Measurements from ENCODE around the gene IFNA10.
"Not testable (repeated sequence)": the region's sequence is repeated elsewhere in the genome, so short reads cannot be mapped to it uniquely, and the experiment has no call there.

IFNA10 gene

DNA sequence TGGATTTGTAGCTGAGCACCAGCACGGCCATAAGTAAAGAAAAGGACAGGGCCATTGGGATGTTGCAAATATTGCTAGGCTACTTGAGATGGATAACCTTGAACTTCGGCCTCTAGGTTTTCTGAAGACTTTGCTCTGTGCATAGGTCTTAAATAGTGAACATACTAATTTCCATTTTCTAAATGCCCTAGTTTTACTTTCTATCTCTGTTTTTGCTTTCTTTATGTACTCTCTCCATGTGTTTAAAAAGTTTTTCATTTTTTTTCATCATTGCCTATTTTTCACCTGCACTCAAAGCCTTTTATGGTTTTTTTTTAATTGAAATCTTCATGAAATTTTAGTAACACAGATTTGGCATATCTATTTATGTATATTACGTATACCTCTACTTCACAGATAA is at the start of gene IFNA10:
IFNA10 (minus strand) TSS at position 101 of the 400 bp plus-strand sequence; CDS start at position 55, 46 bp downstream.
- not testable (repeated sequence) for H3K4me1 ChIP-seq (ENCODE audit: control insufficient read depth, insufficient read depth, low read length); H3K27me3 ChIP-seq (ENCODE audit: control insufficient read depth, insufficient read depth, low read length); H3K9me3 ChIP-seq (ENCODE audit: control insufficient read depth, insufficient read depth, low read length); H3K4me3 ChIP-seq (ENCODE audit: low read depth, low read length); H3K9ac ChIP-seq (ENCODE audit: low read depth, low read length); H3K36me3 ChIP-seq (ENCODE audit: control insufficient read depth, insufficient read depth, low read length)

DNA sequence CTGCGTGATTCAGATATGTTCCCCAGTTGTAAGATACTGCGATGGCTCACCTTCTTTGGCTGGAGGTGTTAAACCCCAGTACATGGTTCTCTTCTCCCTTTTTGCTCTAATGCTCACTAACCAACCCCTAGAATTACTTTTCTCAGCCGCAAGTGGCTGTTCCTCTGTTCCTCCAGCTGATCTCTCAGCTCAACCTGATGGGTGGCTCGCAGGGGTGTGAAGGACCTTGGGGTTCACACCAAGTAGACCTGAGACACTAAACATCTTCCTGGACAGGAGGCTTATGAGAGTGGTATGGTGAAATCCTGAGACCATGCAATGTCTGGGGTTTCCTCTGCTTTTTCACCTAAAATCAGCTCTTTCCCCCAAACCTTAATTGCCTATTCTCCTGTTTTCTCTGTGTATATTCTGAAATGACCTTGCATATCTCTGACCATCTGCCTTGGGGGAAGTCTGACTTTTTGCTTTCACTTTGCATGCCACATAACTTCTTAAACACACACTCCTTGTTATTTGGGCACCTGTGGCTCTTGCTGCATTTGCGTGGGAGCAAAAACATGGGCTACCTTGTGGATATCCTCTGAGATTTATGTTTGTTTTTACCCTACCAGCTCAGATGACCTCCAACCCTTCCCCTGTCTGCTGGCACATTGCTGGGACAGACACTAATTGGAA is 48.7 kb upstream of the IFNA10 start:
- Histone ChIP-seq H3K9me3 (ENCODE audit: control insufficient read depth, insufficient read depth, low read length) (no peaks in the 10 kb centered on the region), H3K4me3 (ENCODE audit: low read depth, low read length) (no peak overlapping the region), H3K4me1 (ENCODE audit: control insufficient read depth, insufficient read depth, low read length) (peaks cover 5% of the 10 kb centered on the region), H3K36me3 (ENCODE audit: control insufficient read depth, insufficient read depth, low read length) (no peaks in the 10 kb centered on the region), H3K9ac (ENCODE audit: low read depth, low read length) (no peak overlapping the region), H3K27me3 (ENCODE audit: control insufficient read depth, insufficient read depth, low read length) (peaks cover 20% of the 10 kb centered on the region)

DNA sequence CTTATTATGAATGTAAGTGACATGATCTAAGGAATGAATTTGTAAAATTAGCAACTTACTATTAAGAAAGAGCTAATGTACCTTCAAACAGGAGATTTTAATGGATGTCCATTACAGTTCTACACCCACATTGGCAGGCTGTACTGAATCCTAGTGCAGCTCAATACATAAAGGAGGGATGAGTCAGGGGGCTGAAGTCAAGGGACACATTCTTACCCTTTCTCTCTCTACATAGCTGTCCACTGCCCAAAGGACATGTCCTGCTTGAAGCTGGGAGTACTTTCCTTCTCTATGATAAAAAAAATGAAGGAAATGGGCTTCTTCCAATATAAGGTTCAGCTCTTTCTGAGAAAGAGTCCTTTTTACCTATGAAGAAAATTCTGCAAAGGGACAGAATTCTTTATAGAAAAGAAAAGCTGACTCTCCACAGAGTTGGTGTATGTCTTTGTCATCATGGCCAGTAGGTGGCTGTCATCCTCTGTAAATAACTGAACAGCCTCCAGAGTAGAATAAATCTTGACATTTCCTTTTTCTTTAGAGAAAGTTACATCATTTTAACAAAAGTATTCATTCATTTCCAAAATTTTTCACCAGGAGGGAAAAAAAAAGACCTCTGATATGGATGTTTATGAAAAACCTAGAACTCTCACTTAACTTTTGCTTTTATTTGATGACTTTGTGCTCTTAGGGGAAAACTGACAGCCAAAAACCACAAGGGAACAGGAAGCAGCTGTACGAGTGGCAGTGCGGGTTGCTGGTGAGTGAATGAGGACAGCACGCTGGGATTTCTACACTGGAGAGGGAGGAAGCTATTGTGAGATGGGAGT is 46.0 kb upstream of the IFNA10 start:
- Histone ChIP-seq H3K36me3 (ENCODE audit: control insufficient read depth, insufficient read depth, low read length) (no peaks in the 10 kb centered on the region), H3K27me3 (ENCODE audit: control insufficient read depth, insufficient read depth, low read length) (peaks cover 20% of the 10 kb centered on the region), H3K4me1 (ENCODE audit: control insufficient read depth, insufficient read depth, low read length) (peaks cover 5% of the 10 kb centered on the region), H3K9me3 (ENCODE audit: control insufficient read depth, insufficient read depth, low read length) (no peaks in the 10 kb centered on the region), H3K4me3 (ENCODE audit: low read depth, low read length) (no peak overlapping the region), H3K9ac (ENCODE audit: low read depth, low read length) (no peak overlapping the region)

DNA sequence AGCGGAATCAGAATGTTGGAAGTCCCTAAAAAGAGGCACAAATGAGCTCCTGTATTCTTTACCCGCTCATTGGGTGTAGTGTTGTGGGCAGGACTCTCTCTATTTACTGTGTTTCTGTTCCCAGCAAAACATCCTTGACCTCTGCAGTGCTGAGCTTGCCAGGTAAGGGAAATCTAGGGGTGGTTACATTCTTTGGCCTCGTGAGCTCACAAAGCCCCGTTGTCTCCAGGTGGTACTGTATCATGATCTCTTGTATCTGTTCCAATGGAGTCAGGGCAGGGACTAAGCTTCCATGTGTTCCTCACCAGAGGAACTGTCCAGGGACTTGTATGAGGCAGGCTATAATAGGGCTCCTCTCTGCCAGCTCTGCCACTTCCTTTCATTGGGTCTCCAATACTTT is 44.7 kb upstream of the IFNA10 start:
- no peaks in the 10 kb centered on the region for H3K36me3 ChIP-seq (ENCODE audit: control insufficient read depth, insufficient read depth, low read length)
- no peak overlapping the region for H3K9ac ChIP-seq (ENCODE audit: low read depth, low read length)
- H3K4me3 ChIP-seq (ENCODE audit: low read depth, low read length) = no peak overlapping the region
- no peaks in the 10 kb centered on the region for H3K9me3 ChIP-seq (ENCODE audit: control insufficient read depth, insufficient read depth, low read length)
- H3K4me1 ChIP-seq (ENCODE audit: control insufficient read depth, insufficient read depth, low read length) = peaks cover 5% of the 10 kb centered on the region
- H3K27me3 ChIP-seq (ENCODE audit: control insufficient read depth, insufficient read depth, low read length) = peaks cover 18% of the 10 kb centered on the region

DNA sequence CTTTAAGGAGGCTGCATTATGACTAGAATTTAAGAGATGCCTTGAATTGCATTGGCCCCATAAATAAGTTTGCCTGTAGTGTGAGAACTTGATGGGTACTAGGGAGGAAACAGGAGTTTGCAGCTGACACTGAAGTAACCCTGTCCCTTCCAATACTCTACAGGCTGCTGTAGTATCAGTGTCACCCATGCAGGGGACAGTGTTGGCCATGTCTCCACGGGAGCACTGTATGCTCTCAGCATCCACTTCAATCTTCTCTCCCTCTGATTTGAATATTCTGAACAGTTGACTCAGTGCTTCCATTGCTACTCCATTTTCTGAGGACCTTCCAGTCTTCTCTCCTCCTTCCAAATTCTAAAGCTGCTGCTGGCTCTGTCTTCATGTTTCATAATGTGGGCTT is 44.2 kb upstream of the IFNA10 start:
- Histone ChIP-seq H3K9ac (ENCODE audit: low read depth, low read length) (no peak overlapping the region), H3K36me3 (ENCODE audit: control insufficient read depth, insufficient read depth, low read length) (no peaks in the 10 kb centered on the region), H3K27me3 (ENCODE audit: control insufficient read depth, insufficient read depth, low read length) (peaks cover 13% of the 10 kb centered on the region), H3K4me1 (ENCODE audit: control insufficient read depth, insufficient read depth, low read length) (peaks cover 5% of the 10 kb centered on the region), H3K9me3 (ENCODE audit: control insufficient read depth, insufficient read depth, low read length) (no peaks in the 10 kb centered on the region), H3K4me3 (ENCODE audit: low read depth, low read length) (no peak overlapping the region)

DNA sequence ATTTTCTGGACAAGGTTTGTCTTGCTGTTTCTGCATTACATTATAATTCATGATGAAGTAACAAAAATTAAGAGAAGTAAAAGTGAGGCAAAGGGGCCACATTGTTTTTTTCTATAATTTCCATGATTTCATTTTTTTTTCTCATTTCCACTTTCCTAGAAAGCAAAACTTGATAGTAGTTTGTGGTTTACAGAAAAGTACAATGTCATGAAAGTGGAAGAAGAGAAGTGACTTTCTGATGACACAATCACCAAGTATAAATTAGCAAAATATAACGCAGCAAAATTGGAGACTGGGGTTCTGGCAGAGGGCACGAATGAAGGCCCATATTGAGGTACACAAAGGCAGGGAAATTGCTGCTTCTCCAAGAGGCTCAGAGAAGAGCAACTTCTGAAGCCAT is 37.9 kb upstream of the IFNA10 start:
- Histone ChIP-seq H3K9me3 (ENCODE audit: control insufficient read depth, insufficient read depth, low read length) (no peaks in the 10 kb centered on the region), H3K27me3 (ENCODE audit: control insufficient read depth, insufficient read depth, low read length) (no peaks in the 10 kb centered on the region)

DNA sequence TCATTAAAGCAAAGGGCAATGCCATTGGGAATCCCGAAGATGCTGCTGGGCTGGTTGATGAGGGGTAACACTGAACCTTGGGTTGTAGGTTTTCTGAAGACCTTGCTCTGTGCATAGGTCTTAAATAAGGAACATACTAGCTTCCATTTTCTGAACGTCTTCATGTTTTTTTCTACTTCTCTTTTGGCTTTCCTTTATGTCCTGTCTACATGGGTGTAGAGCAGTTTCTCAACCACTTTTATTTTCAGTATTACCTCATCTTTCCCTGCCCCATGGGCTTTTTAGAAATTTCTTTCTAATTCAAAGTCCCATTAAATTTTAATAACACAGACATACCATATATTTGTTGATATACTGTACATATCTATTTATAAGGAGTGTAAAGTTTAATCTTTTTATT is 33.0 kb upstream of the IFNA10 start, which contains the start of gene IFNA14:
IFNA14 (minus strand) TSS at position 95 of the 400 bp plus-strand sequence; CDS start at position 25, 70 bp downstream.
- H3K4me1 ChIP-seq (ENCODE audit: control insufficient read depth, insufficient read depth, low read length) = no peaks in the 10 kb centered on the region
- H3K9ac ChIP-seq (ENCODE audit: low read depth, low read length) = no peak within 1 kb of the TSS
- H3K36me3 ChIP-seq (ENCODE audit: control insufficient read depth, insufficient read depth, low read length) = no peaks in the 10 kb centered on the region
- H3K27me3 ChIP-seq (ENCODE audit: control insufficient read depth, insufficient read depth, low read length) = no peaks in the 10 kb centered on the region
- no peak within 1 kb of the TSS for H3K4me3 ChIP-seq (ENCODE audit: low read depth, low read length)
- no peaks in the 10 kb centered on the region for H3K9me3 ChIP-seq (ENCODE audit: control insufficient read depth, insufficient read depth, low read length)

More for the DNA sequence above, 37.9 kb upstream of the IFNA10 start:
- no peaks in the 10 kb centered on the region for H3K36me3 ChIP-seq (ENCODE audit: control insufficient read depth, insufficient read depth, low read length)
- no peaks in the 10 kb centered on the region for H3K4me1 ChIP-seq (ENCODE audit: control insufficient read depth, insufficient read depth, low read length)
- no peak overlapping the region for H3K9ac ChIP-seq (ENCODE audit: low read depth, low read length)
- no peak overlapping the region for H3K4me3 ChIP-seq (ENCODE audit: low read depth, low read length)

DNA sequence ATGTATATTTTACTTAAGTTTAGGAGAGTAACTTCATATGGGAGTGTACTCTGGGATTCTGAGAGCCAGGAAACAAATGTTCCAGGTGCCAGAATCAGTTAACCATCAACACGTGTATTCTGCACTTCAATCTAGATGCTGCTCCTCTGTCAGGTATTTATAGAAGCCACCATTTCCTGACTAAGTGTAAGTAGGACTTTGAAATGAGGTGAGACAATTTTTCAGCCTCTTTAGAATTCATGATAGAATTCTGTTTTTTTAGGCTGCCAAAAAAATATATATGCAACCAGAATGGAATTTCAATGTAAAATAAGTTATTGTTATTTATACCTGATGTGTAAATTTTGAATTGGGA is 29.4 kb upstream of the IFNA10 start:
- not testable (repeated sequence) for H3K4me3 ChIP-seq (ENCODE audit: low read depth, low read length); H3K27me3 ChIP-seq (ENCODE audit: control insufficient read depth, insufficient read depth, low read length); H3K9me3 ChIP-seq (ENCODE audit: control insufficient read depth, insufficient read depth, low read length); H3K9ac ChIP-seq (ENCODE audit: low read depth, low read length); H3K36me3 ChIP-seq (ENCODE audit: control insufficient read depth, insufficient read depth, low read length); H3K4me1 ChIP-seq (ENCODE audit: control insufficient read depth, insufficient read depth, low read length)

DNA sequence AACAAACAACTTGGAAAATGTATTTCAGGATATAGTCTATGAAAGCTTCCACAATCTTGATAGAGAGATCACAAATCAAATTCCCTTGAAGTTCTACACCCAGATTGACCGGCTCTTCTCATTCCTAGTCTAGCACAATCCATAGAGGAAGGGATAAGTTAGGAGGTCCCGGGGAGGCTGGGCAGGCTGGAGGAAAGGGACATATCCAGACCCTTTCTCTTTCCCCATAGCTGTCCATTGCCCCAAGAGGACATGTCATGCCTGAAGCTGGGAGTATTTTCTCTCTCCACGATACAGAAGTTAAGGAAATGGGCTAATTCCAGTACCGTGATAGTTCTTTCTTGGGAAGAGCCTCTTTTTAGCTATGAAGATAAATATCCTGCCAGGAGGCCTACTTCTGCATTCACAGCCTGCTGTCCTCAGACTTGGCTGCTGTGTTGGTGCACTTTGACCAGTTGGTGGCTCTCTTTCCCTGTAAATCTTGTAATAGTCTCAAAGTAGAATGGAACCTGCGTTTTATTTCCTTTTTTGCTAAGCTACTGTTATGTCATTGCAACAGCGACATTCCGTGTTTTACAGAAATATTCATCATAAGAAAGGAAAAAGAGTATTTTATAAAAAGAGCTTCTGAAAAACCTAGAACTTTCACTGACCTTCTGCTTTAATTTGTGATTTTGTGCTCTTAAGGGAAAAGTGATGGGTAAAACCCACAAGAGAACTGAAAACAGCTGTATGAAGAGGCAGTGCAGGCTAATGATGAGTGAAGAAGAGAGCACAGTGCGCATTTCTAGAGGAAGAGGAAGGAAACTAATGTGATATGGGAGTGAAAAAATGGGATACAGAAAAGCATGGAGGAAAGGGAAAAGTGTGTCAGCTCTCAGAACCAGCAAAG is 28.8 kb upstream of the IFNA10 start:
- not testable (repeated sequence) for H3K4me1 ChIP-seq (ENCODE audit: control insufficient read depth, insufficient read depth, low read length); H3K36me3 ChIP-seq (ENCODE audit: control insufficient read depth, insufficient read depth, low read length); H3K27me3 ChIP-seq (ENCODE audit: control insufficient read depth, insufficient read depth, low read length); H3K9ac ChIP-seq (ENCODE audit: low read depth, low read length); H3K9me3 ChIP-seq (ENCODE audit: control insufficient read depth, insufficient read depth, low read length); H3K4me3 ChIP-seq (ENCODE audit: low read depth, low read length)

DNA sequence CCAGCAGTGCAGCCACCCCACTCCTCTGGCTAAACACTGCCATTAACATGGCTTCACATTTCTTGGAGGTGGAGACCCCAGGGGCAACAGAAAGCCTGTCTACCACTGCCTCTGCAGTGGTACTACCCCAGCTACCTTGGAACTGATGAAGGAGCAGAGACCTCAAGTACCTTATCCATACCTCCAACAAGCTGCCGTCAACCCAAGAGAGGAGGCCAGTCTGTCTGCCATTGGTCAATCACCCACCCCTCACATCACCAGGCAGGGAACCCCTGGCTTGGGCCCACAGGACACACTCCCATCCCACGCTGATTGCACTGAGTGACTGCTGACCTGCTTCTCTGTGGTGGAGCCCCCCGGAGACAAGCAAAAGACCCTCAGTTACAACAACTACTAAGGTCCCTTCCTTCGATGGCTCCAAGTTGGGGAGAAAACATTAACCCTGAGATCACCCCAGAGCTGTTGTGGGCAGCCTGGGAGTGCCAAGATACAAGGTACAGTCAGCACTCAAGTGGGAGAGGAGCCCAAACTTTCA is 27.3 kb upstream of the IFNA10 start:
- Histone ChIP-seq H3K27me3 (ENCODE audit: control insufficient read depth, insufficient read depth, low read length) (no peaks in the 10 kb centered on the region), H3K4me1 (ENCODE audit: control insufficient read depth, insufficient read depth, low read length) (no peaks in the 10 kb centered on the region), H3K36me3 (ENCODE audit: control insufficient read depth, insufficient read depth, low read length) (no peaks in the 10 kb centered on the region), H3K4me3 (ENCODE audit: low read depth, low read length) (no peak overlapping the region), H3K9me3 (ENCODE audit: control insufficient read depth, insufficient read depth, low read length) (no peaks in the 10 kb centered on the region), H3K9ac (ENCODE audit: low read depth, low read length) (no peak overlapping the region)

DNA sequence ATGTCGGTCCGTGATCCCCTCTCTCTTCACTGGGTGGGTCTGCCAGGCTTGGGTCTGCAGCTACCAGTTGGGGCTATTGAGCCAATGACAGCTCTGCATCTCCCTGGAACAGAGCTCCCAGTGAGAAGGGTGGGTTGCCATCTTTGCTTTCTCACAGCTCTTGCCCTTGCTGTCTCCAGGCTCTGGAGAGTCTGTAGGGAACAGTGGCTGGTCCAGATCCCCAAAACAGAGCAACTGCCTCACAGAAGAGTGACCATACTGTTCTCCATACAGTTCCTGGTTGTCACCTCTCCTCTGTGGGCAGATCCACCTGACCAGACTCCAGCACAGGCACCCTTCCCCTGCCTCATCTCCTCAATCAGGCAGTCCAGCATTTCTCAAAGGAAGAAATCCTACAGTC is 26.3 kb upstream of the IFNA10 start:
- Histone ChIP-seq H3K27me3 (ENCODE audit: control insufficient read depth, insufficient read depth, low read length) (no peaks in the 10 kb centered on the region), H3K9ac (ENCODE audit: low read depth, low read length) (no peak overlapping the region), H3K9me3 (ENCODE audit: control insufficient read depth, insufficient read depth, low read length) (no peaks in the 10 kb centered on the region), H3K4me3 (ENCODE audit: low read depth, low read length) (no peak overlapping the region), H3K36me3 (ENCODE audit: control insufficient read depth, insufficient read depth, low read length) (no peaks in the 10 kb centered on the region), H3K4me1 (ENCODE audit: control insufficient read depth, insufficient read depth, low read length) (no peaks in the 10 kb centered on the region)
